22Rv1 (cell line): ENCODE measurements around the gene RBM33.

ENCODE experiments used
- ZFX ChIP-seq: fragments of 450-650 bp; IDR thresholded peaks from 2 replicates; pipeline ENCODE4 v1.6.1; 2017; ENCODE audit warnings: antibody characterized with exemption, borderline replicate concordance
- TF ChIP-seq, protein P1 (sequence below): fragments of 450-650 bp; IDR thresholded peaks from 2 replicates; pipeline ENCODE4 v1.5.1; 2017; ENCODE audit warnings: mild to moderate bottlenecking

DNA sequence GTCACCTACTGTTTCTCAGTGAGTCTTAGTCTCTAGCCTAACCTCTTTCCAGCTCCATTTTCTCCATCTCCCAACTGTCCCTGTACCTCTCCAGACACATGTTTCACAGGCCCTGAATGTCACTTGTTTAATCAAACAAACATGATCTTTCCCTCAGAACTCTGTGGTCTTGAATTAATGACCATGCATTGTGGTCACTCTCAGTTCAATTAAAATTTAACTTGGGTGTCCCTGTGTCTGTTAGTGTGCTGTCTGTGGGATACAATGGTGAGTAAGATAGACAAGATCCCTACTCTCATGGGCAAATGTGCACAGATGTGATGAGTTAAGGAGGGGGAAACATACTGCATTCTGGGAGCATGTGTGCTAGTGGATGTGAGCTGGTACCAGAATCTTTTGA is 65.0 kb downstream of the RBM33 start:
- TF ChIP-seq, protein P1, sequence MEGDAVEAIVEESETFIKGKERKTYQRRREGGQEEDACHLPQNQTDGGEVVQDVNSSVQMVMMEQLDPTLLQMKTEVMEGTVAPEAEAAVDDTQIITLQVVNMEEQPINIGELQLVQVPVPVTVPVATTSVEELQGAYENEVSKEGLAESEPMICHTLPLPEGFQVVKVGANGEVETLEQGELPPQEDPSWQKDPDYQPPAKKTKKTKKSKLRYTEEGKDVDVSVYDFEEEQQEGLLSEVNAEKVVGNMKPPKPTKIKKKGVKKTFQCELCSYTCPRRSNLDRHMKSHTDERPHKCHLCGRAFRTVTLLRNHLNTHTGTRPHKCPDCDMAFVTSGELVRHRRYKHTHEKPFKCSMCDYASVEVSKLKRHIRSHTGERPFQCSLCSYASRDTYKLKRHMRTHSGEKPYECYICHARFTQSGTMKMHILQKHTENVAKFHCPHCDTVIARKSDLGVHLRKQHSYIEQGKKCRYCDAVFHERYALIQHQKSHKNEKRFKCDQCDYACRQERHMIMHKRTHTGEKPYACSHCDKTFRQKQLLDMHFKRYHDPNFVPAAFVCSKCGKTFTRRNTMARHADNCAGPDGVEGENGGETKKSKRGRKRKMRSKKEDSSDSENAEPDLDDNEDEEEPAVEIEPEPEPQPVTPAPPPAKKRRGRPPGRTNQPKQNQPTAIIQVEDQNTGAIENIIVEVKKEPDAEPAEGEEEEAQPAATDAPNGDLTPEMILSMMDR, result no peak
- no peak for TF ChIP-seq ZFX
